NCI-H2081 treated with DMSO at 0.1 percent for 48 hours (cell line): Measurements from ENCODE around the gene DNAI7.

ENCODE experiments used
- DNase-seq: peaks from one replicate; lab custom pipeline; 2025; lab: John Stamatoyannopoulos, UW

The DNAI7 gene

GRCh38 chr12:25182765-25183164, 12.2 kb downstream of the DNAI7 start:
- DNase-seq: no peak

- DNase-seq: no peak
These were observed 32.1 kb downstream of the DNAI7 start for GRCh38 chr12:25162866-25163265.

GRCh38 chr12:25156061-25156460, 38.9 kb downstream of the DNAI7 start:
- no peak for DNase-seq

- DNase-seq: no peak
These were observed 39.9 kb downstream of the DNAI7 start for GRCh38 chr12:25155022-25155576.

GRCh38 chr12:25152055-25152454, 42.9 kb downstream of the DNAI7 start:
- no peak for DNase-seq

- DNase-seq: no peak
These were observed 43.5 kb downstream of the DNAI7 start for GRCh38 chr12:25151476-25151875.

GRCh38 chr12:25146686-25147085, 48.3 kb downstream of the DNAI7 start:
- DNase-seq: no peak

- no peak for DNase-seq
These were observed 59.3 kb downstream of the DNAI7 start for GRCh38 chr12:25135531-25136154.

GRCh38 chr12:25131270-25131669, 63.7 kb downstream of the DNAI7 start:
- no peak for DNase-seq

GRCh38 chr12:25130741-25131188, 64.2 kb downstream of the DNAI7 start:
- DNase-seq: peak; percentile 21

GRCh38 chr12:25126746-25127145, 68.2 kb downstream of the DNAI7 start:
- no peak for DNase-seq

- no peak for DNase-seq
These were observed 68.9 kb downstream of the DNAI7 start for GRCh38 chr12:25126101-25126500.

- DNase-seq: no peak
These were observed 70.5 kb downstream of the DNAI7 start for GRCh38 chr12:25124493-25124892.

- DNase-seq: no peak
These were observed 71.8 kb downstream of the DNAI7 start for GRCh38 chr12:25123126-25123525.

GRCh38 chr12:25121916-25122315, 73.0 kb downstream of the DNAI7 start:
- DNase-seq: no peak

GRCh38 chr12:25121110-25121509, 73.8 kb downstream of the DNAI7 start:
- no peak for DNase-seq

GRCh38 chr12:25119020-25119419, 75.9 kb downstream of the DNAI7 start:
- no peak for DNase-seq

GRCh38 chr12:25115677-25116076, 79.3 kb downstream of the DNAI7 start:
- DNase-seq: no peak

GRCh38 chr12:25113651-25114050, 81.3 kb downstream of the DNAI7 start:
- DNase-seq: no peak

GRCh38 chr12:25110260-25110659, 84.7 kb downstream of the DNAI7 start:
- no peak for DNase-seq

- no peak for DNase-seq
These were observed 87.0 kb downstream of the DNAI7 start for GRCh38 chr12:25107920-25108319.

GRCh38 chr12:25106818-25107217, 88.1 kb downstream of the DNAI7 start:
- no peak for DNase-seq

- no peak for DNase-seq
These were observed 92.6 kb downstream of the DNAI7 start for GRCh38 chr12:25102402-25102801.

GRCh38 chr12:25101092-25101445, 93.9 kb downstream of the DNAI7 start:
- DNase-seq: no peak
